Activated T-cell treated with anti-CD3 and anti-CD28 coated beads, Interleukin-2, amount 50 U/mL, for 4 hours (primary cell): Measurements from ENCODE around the gene PCBP1. TPM values are rescaled to one million over a fixed set of nuclear protein-coding genes. Genes with fewer than 3 reads are reported as not detected.

Source experiments
- total RNA-seq, 3 donors: library from RNA; stranded (reverse); gene quantifications; one replicate each; pipeline ENCODE4 v1.2.1, GENCODE V29; 2021

The PCBP1 gene
- total RNA-seq, 3 donors from 2014 or later = 427 to 493 (median 462) TPM

Other genes with a start within 250 kb of the PCBP1 start
- gene SNRNP27, start 193.5 kb upstream of the PCBP1 start, total RNA-seq = 10 to 100 TPM; 57.4 to 77.1 (median 75.4) TPM
- 10 to 100 TPM in 2 of 3 donors, 1 to 10 TPM in 1; 9.2 to 12.5 (median 11.8) TPM for gene MXD1, start 172.4 kb upstream of the PCBP1 start, total RNA-seq
- gene ASPRV1, start 125.8 kb upstream of the PCBP1 start, total RNA-seq = under 1 TPM; 0.46 to 0.74 (median 0.54) TPM
- gene C2orf42, start 103.5 kb downstream of the PCBP1 start, total RNA-seq = 10 to 100 TPM; 16.7 to 20.1 (median 18.5) TPM
- gene TIA1, start 161.2 kb downstream of the PCBP1 start, total RNA-seq = 100 to 1,000 TPM in 1 of 3 donors, 10 to 100 TPM in 2; 94.4 to 104 (median 99.8) TPM
- 10 to 100 TPM in 1 of 3 donors, 1 to 10 TPM in 2; 7.5 to 11.6 (median 8.1) TPM for gene PCYOX1, start 170.7 kb downstream of the PCBP1 start, total RNA-seq
- 100 to 1,000 TPM; 427 to 446 (median 435) TPM for gene SNRPG, start 206.3 kb downstream of the PCBP1 start, total RNA-seq
- 100 to 1,000 TPM; 107 to 140 (median 117) TPM for gene FAM136A, start 214.6 kb downstream of the PCBP1 start, total RNA-seq